ENCODE data around the gene SERPINA1. TPM values are rescaled to one million over a fixed set of nuclear protein-coding genes. Genes with fewer than 3 reads are reported as not detected.

Gene SERPINA1
- polyA plus RNA-seq, 1 experiment = 1.7 TPM

DNA sequence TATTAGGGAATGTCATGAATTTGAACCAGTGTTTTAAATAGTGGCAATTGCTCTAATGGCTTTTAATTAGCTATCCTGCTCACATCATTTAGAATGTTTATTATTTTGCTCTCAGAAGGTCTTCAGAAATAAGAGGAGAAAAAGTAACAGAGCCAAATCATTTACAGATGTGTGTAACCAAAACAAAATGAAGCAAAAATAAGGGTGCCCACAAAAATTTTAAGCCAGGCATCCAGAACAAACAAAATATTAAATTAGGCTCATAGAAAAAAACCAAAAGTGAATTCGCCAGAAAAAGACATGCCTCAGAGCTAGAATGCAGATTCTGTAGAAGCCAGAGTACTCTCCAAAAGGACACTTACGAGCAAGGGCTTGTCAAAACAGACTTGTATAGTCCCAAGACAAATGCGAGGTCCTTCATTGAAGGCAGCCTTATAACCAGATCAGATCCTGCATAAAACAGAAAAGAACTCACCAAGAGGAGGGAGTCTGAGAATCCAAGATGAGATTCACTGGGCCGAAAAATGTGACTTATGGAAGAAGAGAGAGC is 20.2 kb upstream of the SERPINA1 start:
- TF ChIP-seq, protein P1, sequence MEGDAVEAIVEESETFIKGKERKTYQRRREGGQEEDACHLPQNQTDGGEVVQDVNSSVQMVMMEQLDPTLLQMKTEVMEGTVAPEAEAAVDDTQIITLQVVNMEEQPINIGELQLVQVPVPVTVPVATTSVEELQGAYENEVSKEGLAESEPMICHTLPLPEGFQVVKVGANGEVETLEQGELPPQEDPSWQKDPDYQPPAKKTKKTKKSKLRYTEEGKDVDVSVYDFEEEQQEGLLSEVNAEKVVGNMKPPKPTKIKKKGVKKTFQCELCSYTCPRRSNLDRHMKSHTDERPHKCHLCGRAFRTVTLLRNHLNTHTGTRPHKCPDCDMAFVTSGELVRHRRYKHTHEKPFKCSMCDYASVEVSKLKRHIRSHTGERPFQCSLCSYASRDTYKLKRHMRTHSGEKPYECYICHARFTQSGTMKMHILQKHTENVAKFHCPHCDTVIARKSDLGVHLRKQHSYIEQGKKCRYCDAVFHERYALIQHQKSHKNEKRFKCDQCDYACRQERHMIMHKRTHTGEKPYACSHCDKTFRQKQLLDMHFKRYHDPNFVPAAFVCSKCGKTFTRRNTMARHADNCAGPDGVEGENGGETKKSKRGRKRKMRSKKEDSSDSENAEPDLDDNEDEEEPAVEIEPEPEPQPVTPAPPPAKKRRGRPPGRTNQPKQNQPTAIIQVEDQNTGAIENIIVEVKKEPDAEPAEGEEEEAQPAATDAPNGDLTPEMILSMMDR (IDR thresholded peaks at IDR 0.05; ENCODE audit: low read depth, low read length) = no peak
- DNase-seq (ENCODE audit: low read depth, low spot score) = no peak
- Histone ChIP-seq H3K4me3 (ENCODE audit: low read depth, low read length) (no peak overlapping the region), H3K9me3 (ENCODE audit: control insufficient read depth, insufficient read depth, low read length) (no peaks in the 10 kb centered on the region), H3K27me3 (ENCODE audit: control insufficient read depth, insufficient read depth, low read length) (peaks cover 11% of the 10 kb centered on the region), H3K27ac (ENCODE audit: low read depth, low read length) (no peak overlapping the region)
- CTCF ChIA-PET = no interaction called here
- POLR2A ChIA-PET = no interaction called here

DNA sequence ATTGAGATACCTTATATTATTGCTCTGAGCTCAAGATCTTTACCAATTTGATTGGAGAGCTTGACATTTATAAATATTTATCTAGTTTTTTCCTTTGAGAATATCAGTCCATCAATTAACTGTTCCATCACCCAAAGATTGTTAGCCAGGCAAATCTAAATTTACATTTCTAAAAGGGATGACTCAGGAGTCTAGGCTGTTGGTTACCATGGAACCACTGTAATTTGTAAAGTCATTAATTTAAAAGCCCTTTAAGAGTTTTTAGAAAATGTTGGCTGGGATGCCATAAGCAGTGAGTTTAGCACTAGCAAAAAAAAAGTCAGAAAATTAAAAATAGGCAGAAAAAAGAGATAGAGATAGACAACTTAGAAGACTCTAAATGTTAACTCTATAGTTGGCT is 19.5 kb upstream of the SERPINA1 start:
- H3K27ac ChIP-seq (ENCODE audit: low read depth, low read length) = no peak overlapping the region
- DNase-seq (ENCODE audit: low read depth, low spot score) = no peak
- no peaks in the 10 kb centered on the region for H3K9me3 ChIP-seq (ENCODE audit: control insufficient read depth, insufficient read depth, low read length)
- TF ChIP-seq, protein P1 (IDR thresholded peaks at IDR 0.05; ENCODE audit: low read depth, low read length) = no peak
- H3K4me3 ChIP-seq (ENCODE audit: low read depth, low read length) = no peak overlapping the region
- H3K27me3 ChIP-seq (ENCODE audit: control insufficient read depth, insufficient read depth, low read length) = peaks cover 11% of the 10 kb centered on the region
- CTCF ChIA-PET = interaction anchor here (0.8 kb wide), 1 partner anchor 13 kb away, joined by 3 read pairs; no protein-coding TSS in a partner anchor
- POLR2A ChIA-PET = no interaction called here

DNA sequence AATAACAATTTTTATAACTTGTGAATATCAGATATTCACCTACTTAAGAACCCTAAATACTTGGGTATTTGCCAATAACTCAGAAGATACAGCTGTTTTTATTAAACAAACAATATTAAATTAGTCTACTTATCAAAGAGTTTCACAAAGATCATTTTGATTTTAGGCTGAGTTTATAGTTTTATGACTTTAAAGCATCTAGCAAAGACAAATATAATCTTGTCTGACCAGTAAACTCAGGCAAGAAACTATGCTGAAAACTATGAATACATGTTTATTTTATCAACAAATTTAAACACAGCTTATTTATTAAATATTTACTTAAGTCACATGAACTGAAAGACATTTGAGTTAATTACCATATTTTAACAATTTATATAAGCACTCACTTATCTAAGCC is 18.5 kb upstream of the SERPINA1 start:
- Histone ChIP-seq H3K27me3 (ENCODE audit: control insufficient read depth, insufficient read depth, low read length) (peaks cover 6% of the 10 kb centered on the region), H3K4me3 (ENCODE audit: low read depth, low read length) (no peak overlapping the region), H3K9me3 (ENCODE audit: control insufficient read depth, insufficient read depth, low read length) (no peaks in the 10 kb centered on the region), H3K27ac (ENCODE audit: low read depth, low read length) (no peak overlapping the region)
- ChIA-PET CTCF (interaction anchor here (1.1 kb wide), 1 partner anchor 16 kb away, joined by 5 read pairs; no protein-coding TSS in a partner anchor), POLR2A (no interaction called here)
- TF ChIP-seq, protein P1 (IDR thresholded peaks at IDR 0.05; ENCODE audit: low read depth, low read length) = no peak
- DNase-seq (ENCODE audit: low read depth, low spot score) = no peak

DNA sequence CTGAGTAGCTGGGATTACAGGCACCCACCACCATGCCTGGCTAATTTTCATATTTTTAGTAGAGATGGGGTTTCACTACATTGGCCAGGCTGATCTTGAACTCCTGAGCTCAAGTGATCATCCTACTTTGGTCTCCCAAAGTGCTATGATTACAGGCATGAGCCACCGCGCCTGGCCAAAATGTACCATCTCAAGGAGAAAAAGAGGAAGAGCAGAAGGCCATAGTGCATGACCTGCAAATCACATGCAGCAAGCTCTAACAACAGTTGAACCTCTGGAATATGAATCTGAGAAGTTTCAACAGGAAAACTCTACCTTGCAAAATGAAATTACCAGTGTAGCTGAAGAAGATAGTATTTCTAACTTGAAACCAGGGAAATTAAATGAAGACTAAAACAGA is 17.1 kb upstream of the SERPINA1 start:
- H3K4me3 ChIP-seq (ENCODE audit: low read depth, low read length) = no peak overlapping the region
- H3K27me3 ChIP-seq (ENCODE audit: control insufficient read depth, insufficient read depth, low read length) = peaks cover 4% of the 10 kb centered on the region
- CTCF ChIA-PET = no interaction called here
- POLR2A ChIA-PET = no interaction called here
- no peak overlapping the region for H3K27ac ChIP-seq (ENCODE audit: low read depth, low read length)
- DNase-seq (ENCODE audit: low read depth, low spot score) = no peak
- no peaks in the 10 kb centered on the region for H3K9me3 ChIP-seq (ENCODE audit: control insufficient read depth, insufficient read depth, low read length)
- TF ChIP-seq, protein P1 (IDR thresholded peaks at IDR 0.05; ENCODE audit: low read depth, low read length) = no peak

DNA sequence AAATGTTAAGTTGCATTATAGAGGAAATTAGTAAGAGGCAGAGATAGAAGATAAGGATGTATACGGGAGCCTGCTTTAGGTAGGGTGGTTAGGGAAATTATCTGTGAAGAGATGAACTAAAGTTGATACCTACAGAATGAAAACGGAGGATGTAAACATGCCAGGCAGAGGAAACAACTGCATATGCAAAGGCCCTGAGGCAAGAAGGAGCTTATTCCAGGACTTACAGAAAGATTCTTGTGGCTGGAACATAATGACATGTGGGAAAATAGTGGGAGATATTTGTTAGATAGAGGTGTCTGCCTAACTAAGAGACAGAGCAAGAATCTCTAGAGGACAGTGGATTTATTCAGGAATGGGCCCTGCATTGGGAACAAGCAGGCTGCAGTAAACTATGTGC is 16.2 kb upstream of the SERPINA1 start:
- no peaks in the 10 kb centered on the region for H3K27me3 ChIP-seq (ENCODE audit: control insufficient read depth, insufficient read depth, low read length)
- CTCF ChIA-PET = no interaction called here
- POLR2A ChIA-PET = no interaction called here
- no peak for DNase-seq (ENCODE audit: low read depth, low spot score)
- H3K9me3 ChIP-seq (ENCODE audit: control insufficient read depth, insufficient read depth, low read length) = no peaks in the 10 kb centered on the region
- no peak overlapping the region for H3K27ac ChIP-seq (ENCODE audit: low read depth, low read length)
- TF ChIP-seq, protein P1 (IDR thresholded peaks at IDR 0.05; ENCODE audit: low read depth, low read length) = no peak
- no peak overlapping the region for H3K4me3 ChIP-seq (ENCODE audit: low read depth, low read length)
